CD4-positive, alpha-beta T cell treated with Interleukin-15 for 4 hours (primary cell): ENCODE results near the gene ZNF593OS.

ENCODE experiments used
- DNase-seq: peaks from one replicate; pipeline ENCODE4 v3.0.0-alpha.2; 2020; ENCODE audit warnings: low spot score

ZNF593OS gene

GRCh38 chr1:26171084-26172072, at the start of gene ZNF593OS:
ZNF593OS (minus strand) TSS chr1:26171832; CDS start chr1:26171661, 171 bp downstream.
- no peak for DNase-seq

DNA sequence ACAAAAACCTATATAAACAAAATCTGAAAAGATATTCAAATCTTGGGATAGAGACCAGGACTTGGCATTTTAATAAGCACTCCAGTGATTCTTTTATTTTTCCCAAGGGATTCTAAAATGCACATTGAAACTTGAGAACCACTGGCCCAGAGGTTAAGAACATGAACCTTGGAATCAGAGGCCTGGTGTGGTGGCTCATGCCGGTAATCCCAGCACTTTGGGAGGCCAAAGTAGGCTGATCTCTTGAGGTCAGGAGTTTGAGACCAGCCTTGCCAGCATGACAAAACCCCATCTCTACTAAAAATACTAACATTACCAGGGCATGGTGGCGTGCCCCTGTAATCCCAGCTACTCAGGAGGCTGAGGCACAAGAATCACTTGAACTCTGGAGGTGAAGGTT, 49.5 kb upstream of the ZNF593OS start:
- no peak for DNase-seq

DNA sequence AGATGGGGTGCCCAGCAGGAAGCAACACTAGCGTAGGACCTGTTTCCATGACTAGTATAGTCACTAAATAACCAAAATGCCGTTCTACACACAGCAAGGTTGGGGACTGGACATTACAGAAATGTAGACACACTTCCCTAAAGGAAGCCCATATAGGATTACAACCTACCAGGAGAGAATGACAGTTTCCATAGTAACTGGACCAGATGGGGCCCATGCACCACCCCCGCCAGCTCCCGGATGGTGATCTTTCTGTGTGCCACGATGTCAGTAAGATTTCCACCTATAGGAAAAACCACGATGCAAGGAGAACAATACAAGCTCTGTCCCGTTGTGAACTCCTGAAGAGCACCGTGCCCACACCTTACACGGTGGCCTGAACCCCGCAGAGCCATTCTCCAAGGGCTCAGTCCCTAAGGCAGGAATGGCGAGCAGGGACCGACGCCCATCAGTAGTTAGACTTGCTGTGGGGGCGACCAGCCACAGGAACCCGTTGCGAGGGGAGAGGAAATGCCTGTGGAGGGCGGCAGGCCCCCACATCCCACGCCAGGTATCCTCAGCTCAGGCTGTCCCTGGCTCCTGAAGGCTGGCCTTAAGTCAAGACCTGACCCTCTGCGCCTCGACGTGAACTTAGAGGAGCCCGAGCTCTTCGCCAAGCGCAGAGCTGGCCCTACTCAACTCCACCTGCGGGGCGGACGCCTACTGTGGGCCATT, 48.7 kb upstream of the ZNF593OS start:
- DNase-seq: no peak

DNA sequence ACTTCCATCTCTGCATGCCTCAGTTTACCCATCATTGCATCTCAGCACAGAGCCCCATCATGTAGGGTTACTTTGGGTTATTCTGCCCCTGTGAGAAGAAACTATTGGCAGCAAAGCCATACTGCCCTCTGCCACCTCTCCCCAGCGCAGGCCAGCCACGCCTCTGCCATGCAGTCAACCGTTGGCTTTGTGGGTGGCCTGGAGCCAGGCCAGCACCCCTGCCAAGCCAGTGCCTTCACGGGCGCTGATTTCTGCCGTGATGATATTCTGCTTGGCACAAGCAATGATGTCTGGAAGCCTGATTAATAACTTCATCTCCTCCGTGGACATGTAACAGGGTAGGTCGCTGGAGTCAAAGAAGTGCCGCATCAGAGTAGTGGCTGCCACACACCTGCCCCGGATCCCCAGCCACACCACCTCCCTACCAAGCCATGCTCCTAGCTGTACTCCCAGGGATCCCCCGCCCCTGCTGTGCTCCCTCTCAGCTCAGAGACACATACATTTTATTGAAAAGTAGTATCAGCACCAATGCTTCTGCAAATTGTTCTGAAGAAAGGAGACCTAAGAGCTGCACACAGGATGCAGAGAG, 47.4 kb upstream of the ZNF593OS start:
- no peak for DNase-seq

DNA sequence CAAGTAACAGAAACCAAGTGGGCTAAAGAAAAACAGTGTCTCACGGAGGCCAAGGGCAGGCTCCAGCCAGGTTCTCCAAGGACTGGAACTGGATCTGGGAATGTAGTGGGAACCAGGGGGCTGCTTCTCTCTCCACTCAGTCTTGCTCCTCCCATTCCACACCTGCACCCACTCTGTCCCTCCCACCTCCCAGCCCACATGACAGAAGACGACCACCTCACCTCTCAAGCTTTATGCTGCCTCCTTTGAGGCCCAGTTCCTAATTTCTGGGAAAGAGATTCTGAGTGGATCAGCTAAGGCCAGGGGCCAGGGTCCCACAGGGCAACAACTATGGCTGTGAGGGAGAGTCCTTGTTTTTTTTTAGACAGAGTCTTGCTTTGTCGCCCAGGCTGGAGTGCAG, 43.6 kb upstream of the ZNF593OS start:
- no peak for DNase-seq

DNA sequence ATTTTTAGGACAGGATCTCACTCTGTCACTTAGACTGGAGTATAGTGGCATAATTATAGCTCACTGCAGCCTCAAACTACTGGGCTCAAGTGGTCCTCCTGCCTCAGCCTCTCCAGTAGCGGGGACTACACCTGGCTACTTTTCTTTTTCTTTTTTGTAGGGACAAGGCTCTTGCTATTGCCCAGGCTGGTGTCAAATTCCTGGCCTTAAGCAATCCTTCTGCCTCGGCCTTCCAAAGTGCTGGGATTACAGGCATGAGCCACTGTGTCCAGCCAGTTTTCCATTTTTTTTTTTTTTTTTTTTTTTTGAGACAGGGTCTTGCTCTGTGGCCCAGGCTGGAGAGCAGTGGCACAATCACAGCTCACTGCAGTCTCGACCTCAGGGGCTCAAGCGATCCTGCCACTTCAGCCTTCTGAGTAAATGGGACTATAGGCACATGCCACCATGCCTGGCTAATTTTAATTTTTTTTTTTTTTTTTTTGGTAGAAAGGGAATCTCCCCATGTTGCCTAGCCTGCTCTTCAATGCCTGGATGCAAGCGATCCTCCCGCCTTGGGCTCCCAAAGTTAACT, 41.8 kb upstream of the ZNF593OS start:
- DNase-seq: no peak

GRCh38 chr1:26212726-26213125, 41.1 kb upstream of the ZNF593OS start:
- DNase-seq: no peak

DNA sequence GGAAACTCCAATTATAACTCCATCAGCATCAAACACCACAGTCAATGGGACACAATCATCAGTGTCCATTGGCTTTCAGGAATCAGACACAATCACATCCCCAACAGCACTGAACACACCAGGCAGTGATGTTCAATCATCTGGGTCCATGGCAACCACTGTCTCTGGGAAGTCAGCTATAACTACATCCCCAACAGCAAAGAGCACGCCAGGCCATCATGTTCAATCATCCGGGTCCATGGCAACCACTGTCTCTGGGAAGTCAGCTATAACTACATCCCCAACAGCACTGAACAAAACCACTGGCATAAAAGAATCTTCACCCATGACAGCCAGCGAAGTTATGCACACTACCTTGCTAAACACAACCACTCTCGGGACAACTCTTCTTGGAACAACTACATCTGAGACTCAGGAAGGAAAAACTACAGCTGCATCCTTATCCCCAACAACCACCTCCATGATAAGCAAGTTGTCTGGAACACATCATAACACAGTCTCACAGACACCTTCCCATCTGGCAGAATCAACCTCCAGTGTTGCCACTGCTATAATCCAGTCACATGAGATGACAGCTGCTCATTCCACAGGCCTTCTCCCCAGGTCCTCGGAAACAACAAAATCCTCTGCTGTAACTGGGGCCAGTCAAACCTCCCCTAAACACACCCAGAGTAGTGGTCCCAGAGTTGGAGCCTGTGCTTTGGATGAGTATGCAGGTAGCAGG, 38.7 kb upstream of the ZNF593OS start:
- DNase-seq: no peak

DNA sequence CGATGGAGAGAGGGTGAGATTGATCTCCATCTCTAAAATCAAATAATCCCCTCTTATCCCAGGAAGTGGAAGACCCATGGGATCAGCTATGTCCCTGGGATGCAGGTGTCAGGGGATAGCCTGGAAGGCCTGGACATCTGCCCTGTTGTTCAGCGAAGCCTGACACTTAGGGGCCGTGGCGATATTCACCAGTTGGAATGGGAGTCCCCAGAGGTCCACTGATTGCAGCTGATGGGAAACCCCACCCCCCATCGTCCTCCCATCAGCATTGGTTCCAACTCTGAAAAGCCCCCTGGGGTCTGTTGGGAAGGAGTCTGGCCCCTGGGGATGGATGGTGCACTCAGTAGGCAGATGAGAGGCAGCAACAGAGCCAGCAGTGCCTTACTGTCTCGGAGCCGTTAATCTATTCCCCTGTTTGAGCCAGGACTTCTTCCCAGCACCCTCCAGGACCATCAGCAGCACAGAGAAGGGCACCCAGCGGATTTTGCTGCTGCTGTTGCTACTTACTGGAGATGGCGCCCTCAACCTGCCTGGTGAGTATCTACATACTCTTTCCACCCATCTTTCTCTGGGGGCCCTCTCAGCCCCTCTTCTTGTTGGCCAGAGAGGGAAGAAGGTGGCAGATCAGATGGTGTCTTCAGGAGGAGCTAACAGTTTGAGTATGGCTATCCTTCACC, 32.1 kb upstream of the ZNF593OS start:
- no peak for DNase-seq

DNA sequence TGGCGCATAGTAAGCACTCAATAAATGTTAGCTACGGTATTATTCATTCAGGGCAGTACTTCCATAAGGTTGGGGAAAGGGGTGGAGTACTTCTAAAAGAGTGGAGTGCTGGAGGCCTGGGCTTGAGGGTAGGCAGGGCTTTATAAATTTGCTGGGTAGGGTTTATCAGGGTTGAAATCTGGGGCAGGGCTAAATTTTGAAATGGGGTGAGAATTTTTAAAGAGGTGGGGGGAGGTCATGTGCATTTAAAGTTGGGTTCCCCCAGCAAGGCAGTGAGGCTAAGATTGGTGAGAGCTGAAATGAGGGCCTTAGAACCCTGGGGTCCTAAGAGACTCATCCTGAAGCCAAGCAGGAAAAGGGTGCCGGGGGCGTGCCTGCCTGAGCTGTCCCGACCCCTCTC, 28.8 kb upstream of the ZNF593OS start:
- DNase-seq: no peak

DNA sequence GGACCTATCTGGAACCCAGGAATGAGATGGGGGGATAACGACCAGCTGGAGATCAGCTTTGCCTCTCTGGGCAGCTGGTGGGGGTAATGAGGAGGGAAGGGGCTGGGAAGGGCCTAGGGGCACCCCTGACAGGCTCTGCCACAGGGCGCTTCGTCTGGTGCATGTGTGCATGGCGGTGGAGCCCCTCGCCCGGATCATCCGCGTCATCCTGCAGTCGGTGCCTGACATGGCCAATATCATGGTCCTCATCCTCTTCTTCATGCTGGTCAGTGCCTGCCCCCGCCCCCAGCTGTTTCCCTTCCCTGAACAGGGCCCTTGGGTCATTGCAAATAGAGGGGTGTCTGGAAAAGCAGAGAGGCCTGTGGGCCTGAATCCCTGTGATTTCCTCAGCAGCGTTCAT, 26.2 kb upstream of the ZNF593OS start:
- DNase-seq: no peak

GRCh38 chr1:26197301-26197700, 25.7 kb upstream of the ZNF593OS start:
- DNase-seq: no peak

DNA sequence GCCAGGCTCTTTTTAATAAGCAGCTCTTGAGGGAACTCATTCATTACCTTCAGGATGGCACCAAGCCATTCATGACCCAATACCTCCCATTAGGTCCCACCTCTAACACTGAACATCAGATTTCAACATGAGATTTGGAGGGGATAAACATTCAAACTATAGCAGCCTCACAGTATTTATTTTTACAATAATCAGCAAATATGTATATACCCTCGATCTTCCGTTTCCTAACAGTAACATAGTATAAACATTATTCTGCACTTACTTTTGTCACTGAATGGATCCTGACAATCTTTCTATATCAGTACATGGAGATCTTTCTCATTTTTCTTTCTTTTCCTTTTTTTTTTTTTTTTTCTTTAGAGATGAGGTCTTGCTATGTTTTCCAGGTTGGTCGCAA, 24.2 kb upstream of the ZNF593OS start:
- no peak for DNase-seq

DNA sequence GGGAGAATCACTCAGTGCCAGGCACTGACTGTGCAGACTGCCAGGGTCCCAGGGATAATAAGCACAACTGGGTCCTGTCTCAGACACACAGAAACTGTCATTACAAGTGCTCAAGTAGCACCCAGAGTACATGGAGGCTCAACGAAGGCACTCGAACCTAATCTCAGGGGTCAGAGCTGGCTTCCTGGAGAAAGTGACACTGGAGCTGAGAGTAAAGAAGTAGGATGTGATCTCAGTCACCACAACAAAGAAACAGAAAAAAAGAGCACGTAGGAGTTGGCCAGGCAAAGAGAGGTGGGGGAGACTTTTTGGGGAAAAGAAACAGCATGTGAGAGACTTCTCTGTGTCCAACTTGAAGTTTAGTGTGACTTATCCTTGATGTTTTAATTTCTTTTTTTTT, 20.1 kb upstream of the ZNF593OS start:
- DNase-seq: no peak

GRCh38 chr1:26190373-26190987, 18.8 kb upstream of the ZNF593OS start, which contains the start of gene CATSPER4:
CATSPER4 (plus strand) TSS chr1:26190602; CDS start chr1:26190628, 26 bp downstream.
- peak; percentile 34 for DNase-seq

DNA sequence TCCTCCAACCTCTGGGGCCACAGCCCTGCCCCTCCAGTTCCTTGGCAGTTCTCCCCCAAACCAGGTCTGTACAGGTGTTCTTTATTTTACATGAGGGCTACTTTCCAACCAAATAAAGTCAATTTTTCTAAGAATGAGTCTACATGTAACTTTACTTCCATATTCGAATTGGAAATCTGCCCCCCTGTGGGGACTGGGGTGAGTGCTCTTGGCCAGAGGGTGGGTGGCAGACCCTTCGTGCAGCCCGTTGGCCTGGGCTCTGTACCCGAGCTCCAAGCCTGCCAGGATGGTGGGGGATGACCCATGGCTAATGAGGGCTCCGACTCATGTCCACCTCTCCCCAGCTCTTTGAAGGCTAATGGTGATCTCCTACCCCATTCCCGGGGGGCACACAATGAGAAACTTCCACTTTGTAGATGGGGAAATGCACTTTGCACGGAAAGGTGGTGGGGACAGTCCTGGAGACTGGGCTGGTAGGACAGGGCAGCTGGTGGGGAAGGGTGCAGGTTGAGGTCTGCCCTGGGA, 18.2 kb upstream of the ZNF593OS start:
- no peak for DNase-seq

DNA sequence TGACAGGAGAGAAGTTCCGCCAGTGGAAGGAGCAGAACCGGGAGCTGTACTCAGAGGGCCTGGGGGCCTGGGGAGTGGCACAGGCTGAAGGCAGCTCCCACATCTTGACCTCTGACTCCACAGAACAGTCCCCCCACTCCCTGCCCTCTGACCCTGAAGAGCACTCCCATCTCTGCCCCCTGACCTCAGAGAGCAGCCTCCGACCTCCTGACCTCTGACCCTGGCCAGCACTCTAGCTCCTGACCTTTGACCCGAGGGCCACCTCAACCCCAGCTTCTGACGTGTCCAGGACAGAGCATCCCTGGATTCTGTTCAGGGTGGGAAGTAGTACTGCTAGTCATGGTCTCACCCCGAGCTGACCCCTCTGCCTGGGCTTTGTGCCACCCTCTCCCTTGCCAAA, 17.7 kb upstream of the ZNF593OS start:
- no peak for DNase-seq

DNA sequence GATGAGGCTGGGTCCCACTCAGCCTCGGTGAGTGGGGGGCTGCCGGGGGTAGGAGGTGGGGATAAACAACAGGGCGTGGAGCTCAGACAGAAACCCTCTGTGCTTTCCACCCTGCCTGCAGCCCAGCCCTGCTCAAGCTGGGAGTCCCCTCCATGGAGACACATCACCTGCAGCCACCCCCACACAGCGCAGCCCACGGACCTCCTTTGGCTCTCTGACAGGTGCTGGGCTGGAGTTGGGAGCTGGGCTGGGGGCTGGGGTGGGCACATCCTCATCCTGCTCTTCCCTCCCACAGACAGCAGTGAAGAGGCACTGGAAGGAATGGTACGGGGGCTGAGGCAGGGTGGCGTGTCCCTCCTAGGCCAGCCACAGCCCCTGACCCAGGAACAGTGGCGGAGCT, 16.8 kb upstream of the ZNF593OS start:
- DNase-seq: no peak

DNA sequence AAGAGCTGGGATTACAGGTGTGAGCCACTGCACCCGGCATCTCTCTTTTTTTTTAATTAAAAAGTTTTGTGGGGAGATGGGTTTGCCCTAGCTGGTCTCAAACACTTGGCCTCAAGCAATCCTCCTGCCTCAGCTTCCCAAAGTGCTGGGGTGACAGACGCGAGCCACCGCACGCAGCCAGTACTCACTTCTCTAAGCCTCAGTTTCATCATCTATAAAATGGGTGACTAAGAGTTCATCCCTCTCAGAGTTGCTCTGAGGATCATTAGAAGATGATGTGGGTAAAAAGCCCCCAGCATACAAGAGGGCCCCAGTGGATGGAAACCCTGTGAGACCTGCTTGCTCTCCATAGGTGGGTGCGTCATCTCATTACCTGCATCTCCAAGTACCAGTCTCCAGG, 16.2 kb upstream of the ZNF593OS start:
- no peak for DNase-seq

DNA sequence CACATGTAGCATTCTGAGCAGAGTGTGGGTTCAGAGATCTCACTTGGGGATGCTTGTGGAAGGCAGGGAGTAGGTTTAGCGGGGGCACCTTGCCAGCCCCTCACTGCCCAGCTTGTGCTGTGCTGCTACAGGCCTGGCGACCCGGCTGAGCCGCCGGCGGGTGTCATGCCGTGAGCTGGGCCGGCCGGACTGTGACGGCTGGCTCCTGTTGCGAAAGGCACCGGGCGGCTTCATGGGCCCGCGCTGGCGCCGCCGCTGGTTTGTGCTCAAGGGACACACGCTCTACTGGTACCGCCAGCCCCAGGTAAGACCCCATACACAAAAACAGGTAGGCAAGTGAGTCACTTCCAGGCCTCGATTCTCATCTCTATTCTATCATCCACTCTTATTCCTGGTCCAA, 13.3 kb upstream of the ZNF593OS start:
- no peak for DNase-seq
